ENCODE data around the gene ALDOB. TPM values are rescaled to one million over a fixed set of nuclear protein-coding genes. Genes with fewer than 3 reads are reported as not detected.

The ALDOB gene
- total RNA-seq, 1 experiment from 2014 or later = not detected

- DNase-seq (ENCODE audit: low spot score) = no peak
These were observed 21.4 kb upstream of the ALDOB start for GRCh38 chr9:101457003-101457402.

GRCh38 chr9:101455656-101456240 lies 20.2 kb upstream of the ALDOB start:
- no peak for DNase-seq (ENCODE audit: low spot score)

GRCh38 chr9:101453776-101454570 lies 18.4 kb upstream of the ALDOB start:
- no peak for DNase-seq (ENCODE audit: low spot score)

GRCh38 chr9:101451498-101451897 lies 15.9 kb upstream of the ALDOB start:
- DNase-seq (ENCODE audit: low spot score) = no peak

GRCh38 chr9:101450931-101451330 lies 15.4 kb upstream of the ALDOB start:
- DNase-seq (ENCODE audit: low spot score) = no peak

- DNase-seq (ENCODE audit: low spot score) = peak; percentile 84
These were observed 13.6 kb upstream of the ALDOB start for GRCh38 chr9:101449071-101449721.

- DNase-seq (ENCODE audit: low spot score) = no peak
These were observed 13.1 kb upstream of the ALDOB start for GRCh38 chr9:101448680-101449070.

GRCh38 chr9:101446732-101447131 lies 11.2 kb upstream of the ALDOB start:
- DNase-seq (ENCODE audit: low spot score) = no peak

GRCh38 chr9:101445353-101446029 lies 9.9 kb upstream of the ALDOB start:
- DNase-seq (ENCODE audit: low spot score) = no peak

GRCh38 chr9:101443364-101443771 lies 7.8 kb upstream of the ALDOB start:
- no peak for DNase-seq (ENCODE audit: low spot score)

- no peak for DNase-seq (ENCODE audit: low spot score)
These were observed 7.2 kb upstream of the ALDOB start for GRCh38 chr9:101442736-101443135.

- no peak for DNase-seq (ENCODE audit: low spot score)
These were observed 6.7 kb upstream of the ALDOB start for GRCh38 chr9:101442318-101442717.

GRCh38 chr9:101440714-101441230 lies 5.2 kb upstream of the ALDOB start:
- DNase-seq (ENCODE audit: low spot score) = no peak

GRCh38 chr9:101438523-101438922 lies 2.9 kb upstream of the ALDOB start:
- DNase-seq (ENCODE audit: low spot score) = no peak

- no peak for DNase-seq (ENCODE audit: low spot score)
These were observed 2.2 kb upstream of the ALDOB start for GRCh38 chr9:101437806-101438232.

- no peak for DNase-seq (ENCODE audit: low spot score)
These were observed 576 bp downstream of the ALDOB start for GRCh38 chr9:101434998-101435397.

GRCh38 chr9:101433229-101433628 lies 2.3 kb downstream of the ALDOB start:
- DNase-seq (ENCODE audit: low spot score) = no peak

- no peak for DNase-seq (ENCODE audit: low spot score)
These were observed 2.8 kb downstream of the ALDOB start for GRCh38 chr9:101432740-101433139.

- DNase-seq (ENCODE audit: low spot score) = no peak
These were observed 3.4 kb downstream of the ALDOB start for GRCh38 chr9:101432171-101432570.

GRCh38 chr9:101429736-101430135 lies 5.8 kb downstream of the ALDOB start:
- no peak for DNase-seq (ENCODE audit: low spot score)

GRCh38 chr9:101428909-101429308 lies 6.7 kb downstream of the ALDOB start:
- DNase-seq (ENCODE audit: low spot score) = no peak
